Measurements from ENCODE around the gene TNFRSF4. TPM values are rescaled to one million over a fixed set of nuclear protein-coding genes. Genes with fewer than 3 reads are reported as not detected.

Gene TNFRSF4
- total RNA-seq, 4 donors from 2014 or later: 0.42 to 2.1 (median 0.46) TPM; not detected in 1

- DNase-seq (no peak), ATAC-seq (no peak)
- in situ Hi-C loops (cut with MboI; ENCODE audit: low sequenced_read_pairs in 4 of 4) (no loop called here), intact Hi-C loops (cut with DNase I; ENCODE audit: low total_unique reads) (no loop called here)
- TF ChIP-seq POLR2A (IDR thresholded peaks at IDR 0.05) (no peak), CTCF (IDR thresholded peaks at IDR 0.05 in 4 of 5, conservative IDR thresholded peaks at IDR 0.05 in 1 of 5) (no peak)
- Histone ChIP-seq H3K9me3 (no peaks in the 10 kb centered on the region), H3K4me1 (no peaks in the 10 kb centered on the region), H3K4me3 (no peak within 1 kb of the TSS), H3K27me3 (peaks cover 16 to 24% (median 21%) of the 10 kb centered on the region in 3 donors), H3K27ac (no peak within 1 kb of the TSS), H3K36me3 (no peaks in the 10 kb centered on the region)
Measured at GRCh38 chr1:1246577-1247340, 32.8 kb upstream of the TNFRSF4 start, which contains the start of gene C1QTNF12. Gene C1QTNF12 (minus strand): TSS chr1:1246722. CDS start chr1:1246690, 32 bp downstream.

DNA sequence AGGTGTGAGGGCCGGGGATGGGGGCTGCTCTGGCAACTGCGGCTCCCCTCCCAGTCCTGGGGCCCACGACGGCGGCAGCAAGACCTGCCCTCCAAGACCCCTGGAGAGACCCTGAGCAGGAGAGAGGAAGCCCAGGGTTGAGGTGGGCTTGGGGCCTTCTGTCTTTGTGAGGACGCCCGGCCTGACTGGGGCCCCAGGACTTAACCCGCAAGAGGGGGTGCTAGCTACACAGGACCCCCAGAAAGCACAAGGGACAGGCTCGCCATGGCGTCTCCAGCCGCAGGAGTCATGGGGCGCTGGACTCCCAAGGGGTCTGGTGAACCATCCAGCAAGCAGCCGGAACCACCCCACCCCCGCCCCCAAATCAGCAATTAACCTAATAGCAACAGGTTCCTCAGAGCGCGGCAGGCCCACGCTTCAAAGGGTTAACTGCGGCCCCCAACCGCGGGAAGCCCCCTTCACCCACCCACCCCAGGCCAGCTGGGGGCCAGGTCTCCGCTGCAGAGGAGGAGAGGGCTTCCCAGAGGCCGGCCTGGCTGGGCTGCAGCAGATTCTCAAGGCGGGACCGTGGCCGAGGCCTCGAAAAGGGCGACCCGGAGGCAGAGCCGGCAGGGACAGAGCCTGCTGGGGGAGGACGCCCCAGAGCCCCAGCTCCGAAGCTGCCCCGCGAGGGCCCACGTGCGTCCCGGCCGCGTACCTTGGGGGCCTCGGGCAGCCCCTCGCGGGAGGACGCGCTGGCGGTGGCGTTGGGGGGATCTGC is 32.0 kb upstream of the TNFRSF4 start:
- Histone ChIP-seq H3K4me1 (no peaks in the 10 kb centered on the region), H3K36me3 (no peaks in the 10 kb centered on the region), H3K27me3 (peaks cover 16 to 24% (median 21%) of the 10 kb centered on the region in 3 donors), H3K9me3 (no peaks in the 10 kb centered on the region), H3K4me3 (no peak overlapping the region), H3K27ac (no peak overlapping the region)
- DNase-seq (no peak), ATAC-seq (no peak)
- intact Hi-C loops (cut with DNase I; ENCODE audit: low total_unique reads) (no loop called here), in situ Hi-C loops (cut with MboI; ENCODE audit: low sequenced_read_pairs in 4 of 4) (no loop called here)
- TF ChIP-seq POLR2A (IDR thresholded peaks at IDR 0.05) (no peak), CTCF (IDR thresholded peaks at IDR 0.05 in 4 of 5, conservative IDR thresholded peaks at IDR 0.05 in 1 of 5) (no peak)

DNA sequence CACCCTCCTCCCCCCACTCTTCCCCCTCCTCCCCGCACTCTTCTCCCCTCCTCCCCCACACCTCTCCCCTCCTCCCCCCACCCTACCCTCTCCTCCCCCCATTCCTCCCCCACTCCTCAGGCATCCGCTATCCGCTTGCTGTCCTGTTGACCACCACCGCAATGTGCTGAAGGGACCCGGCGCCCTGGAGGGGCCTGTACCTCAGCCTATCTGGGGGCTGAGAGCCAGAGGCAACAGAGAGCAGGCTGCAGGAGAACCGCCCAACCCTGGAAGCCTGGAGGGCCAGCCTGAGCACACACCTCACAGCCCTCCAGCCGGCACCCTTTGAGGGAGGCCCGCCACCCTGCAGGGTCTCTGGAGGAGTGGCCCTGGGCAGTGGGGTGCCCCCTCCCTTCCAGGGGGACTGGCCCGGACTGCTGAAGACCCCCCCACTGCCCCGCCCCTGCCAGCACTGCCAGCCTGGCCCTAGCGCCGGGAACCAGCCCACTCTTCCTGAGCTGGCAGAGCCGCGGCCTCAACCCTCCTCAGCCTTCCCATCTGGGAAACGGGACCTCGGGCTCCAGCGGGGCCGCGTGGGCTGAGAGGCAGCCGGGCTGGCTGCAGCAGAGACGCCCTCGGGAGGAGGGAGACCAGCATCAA is 31.3 kb upstream of the TNFRSF4 start:
- TF ChIP-seq CTCF (IDR thresholded peaks at IDR 0.05 in 4 of 5, conservative IDR thresholded peaks at IDR 0.05 in 1 of 5): no peak
- no peak for TF ChIP-seq POLR2A (IDR thresholded peaks at IDR 0.05)
- H3K9me3 ChIP-seq: no peaks in the 10 kb centered on the region
- ATAC-seq (no peak), DNase-seq (no peak)
- H3K36me3 ChIP-seq: no peaks in the 10 kb centered on the region
- intact Hi-C loops (cut with DNase I; ENCODE audit: low total_unique reads): no loop called here
- in situ Hi-C loops (cut with MboI; ENCODE audit: low sequenced_read_pairs in 4 of 4): no loop called here
- H3K4me3 ChIP-seq: no peak overlapping the region
- no peaks in the 10 kb centered on the region for H3K4me1 ChIP-seq
- H3K27me3 ChIP-seq: peaks cover 16 to 25% (median 21%) of the 10 kb centered on the region in 3 donors
- no peak overlapping the region for H3K27ac ChIP-seq

DNA sequence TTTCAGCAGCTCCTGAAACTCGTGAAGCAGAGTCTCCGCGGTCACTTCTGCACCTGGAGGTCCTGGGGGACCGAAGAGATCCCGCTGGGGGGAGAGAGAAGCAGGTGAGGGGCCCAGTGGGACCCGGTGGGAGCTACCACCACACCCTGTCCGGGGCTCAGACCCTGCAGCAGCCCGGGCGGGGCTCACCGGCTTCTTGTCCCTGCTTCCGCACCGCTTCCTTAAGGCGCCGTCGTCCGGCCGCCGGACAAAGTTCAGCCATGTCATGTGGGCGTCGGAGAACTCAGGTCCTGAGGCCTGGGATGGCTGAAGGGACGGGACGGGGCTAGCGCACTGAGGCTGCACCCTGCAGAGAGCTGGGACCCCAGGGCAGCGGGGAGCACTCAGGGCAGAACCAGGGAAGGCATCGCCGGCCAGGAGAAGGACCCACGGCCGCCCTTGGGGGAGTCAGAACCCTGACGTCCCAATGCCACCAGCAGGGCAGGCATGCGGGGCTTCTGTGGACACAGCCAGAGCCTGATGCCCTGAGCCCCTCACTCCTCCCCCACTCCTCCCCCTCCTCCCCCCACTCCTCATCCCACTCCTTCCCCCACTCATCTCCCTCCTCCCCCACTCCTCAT is 30.3 kb upstream of the TNFRSF4 start:
- peak overlapping the region in 1 of 4 donors; percentile 30 for H3K4me3 ChIP-seq
- ATAC-seq (no peak), DNase-seq (no peak)
- no peaks in the 10 kb centered on the region for H3K9me3 ChIP-seq
- intact Hi-C loops (cut with DNase I; ENCODE audit: low total_unique reads) (no loop called here), in situ Hi-C loops (cut with MboI; ENCODE audit: low sequenced_read_pairs in 4 of 4) (no loop called here)
- TF ChIP-seq CTCF (IDR thresholded peaks at IDR 0.05 in 4 of 5, conservative IDR thresholded peaks at IDR 0.05 in 1 of 5) (no peak), POLR2A (IDR thresholded peaks at IDR 0.05) (no peak)
- no peaks in the 10 kb centered on the region for H3K36me3 ChIP-seq
- peaks cover 22 to 35% (median 31%) of the 10 kb centered on the region in 3 donors for H3K27me3 ChIP-seq
- H3K4me1 ChIP-seq: no peaks in the 10 kb centered on the region
- H3K27ac ChIP-seq: no peak overlapping the region
